Activated T-cell treated with anti-CD3 and anti-CD28 coated beads, Interleukin-2, amount 50 U/mL, for 72 hours (primary cell): ENCODE data around the gene DDC. TPM values are rescaled to one million over a fixed set of nuclear protein-coding genes. Genes with fewer than 3 reads are reported as not detected.

Experiments
- ATAC-seq, 2 donors: fragments of 150-1000 bp; cut with Tn5 transposase; replicated peaks in 1 of 2; 2 replicates each; pipeline ENCODE4 v1.10.0; 2021; ENCODE audit warnings: moderate library complexity in 2 of 2, mild to moderate bottlenecking in 1 of 2
- DNase-seq, 2 donors: peaks; one replicate each; pipeline ENCODE4 v3.0.0; 2021 to 2022; ENCODE audit warnings: mixed read lengths in 1 of 2
- H3K27ac Mint-ChIP-seq: one replicate; pipeline ENCODE4 v1.8.0; 2022; ENCODE audit warnings: mild to moderate bottlenecking, moderate library complexity, mixed read lengths
- H3K27me3 Mint-ChIP-seq: one replicate; pipeline ENCODE4 v1.8.0; 2022; ENCODE audit warnings: low read depth, mixed read lengths
- H3K36me3 Mint-ChIP-seq, 2 donors: one replicate each; pipeline ENCODE4 v1.8.0; 2022; ENCODE audit warnings: mixed read lengths in 2 of 2, mild to moderate bottlenecking in 1 of 2; ENCODE audit not compliant: insufficient read depth in 2 of 2
- H3K4me1 Mint-ChIP-seq: one replicate; pipeline ENCODE4 v1.8.0; 2022; ENCODE audit warnings: low read depth, mixed read lengths
- H3K4me3 Mint-ChIP-seq, 2 donors: one replicate each; pipeline ENCODE4 v1.8.0; 2022; ENCODE audit warnings: mild to moderate bottlenecking in 2 of 2, mixed read lengths in 2 of 2, moderate library complexity in 2 of 2
- H3K9me3 Mint-ChIP-seq, 2 donors: one replicate each; pipeline ENCODE4 v1.8.0; 2022; ENCODE audit warnings: mixed read lengths in 2 of 2
- total RNA-seq, 2 donors: library from RNA; stranded (reverse); gene quantifications; one replicate each; pipeline ENCODE4 v1.2.3, GENCODE V29; 2022

The DDC gene
- total RNA-seq, 2 donors from 2014 or later = not detected

DNA sequence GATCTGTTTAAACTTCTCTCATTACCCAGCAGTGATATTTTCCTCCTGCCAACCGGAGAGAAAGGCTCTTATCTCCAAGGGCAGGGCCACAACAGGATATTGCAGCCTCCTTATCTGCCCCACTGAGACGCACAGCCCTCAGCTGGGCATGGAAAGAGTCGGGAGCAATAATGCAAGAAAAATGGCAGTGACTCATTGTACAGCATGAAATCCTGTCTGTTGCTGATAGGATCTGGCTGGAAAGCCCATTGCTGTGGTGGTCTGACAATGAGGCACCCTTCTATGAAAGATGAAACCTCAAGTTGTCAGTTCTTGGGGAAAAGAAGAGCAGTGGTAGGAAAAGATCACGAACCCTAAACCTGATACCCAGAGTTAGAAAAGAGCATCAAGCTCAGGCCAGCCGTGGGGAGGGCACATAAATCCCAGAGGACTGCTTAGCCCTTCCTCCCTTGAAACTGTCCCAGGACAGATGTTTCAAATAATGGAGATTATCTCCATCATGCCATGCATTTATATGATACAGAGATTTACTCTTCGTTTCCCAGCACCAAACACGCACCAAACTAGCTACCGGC, 68.0 kb downstream of the DDC start:
- H3K4me1 Mint-ChIP-seq = peaks cover 8% of the 10 kb centered on the region
- H3K4me3 Mint-ChIP-seq = no peak overlapping the region

DNA sequence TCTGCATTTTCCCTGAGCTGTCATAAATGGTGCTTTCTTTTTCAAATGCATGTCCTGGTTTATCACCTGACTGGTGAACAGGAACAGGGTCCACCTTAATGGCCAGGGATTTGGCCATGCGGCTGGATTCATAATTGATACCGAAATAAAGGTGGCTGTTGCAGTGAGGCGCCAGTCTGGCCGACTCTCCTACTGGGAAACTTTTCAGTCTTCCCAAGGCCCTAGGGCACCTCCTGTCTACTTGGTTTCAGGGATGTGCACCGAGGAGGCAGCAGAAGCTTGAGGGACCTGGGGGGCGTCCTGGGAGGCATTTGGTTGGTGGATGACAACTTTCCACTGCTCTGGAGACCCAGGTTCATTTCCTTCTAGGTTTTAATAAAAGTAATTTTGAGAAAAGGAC, 68.6 kb downstream of the DDC start:
- peaks cover 34% of the 10 kb centered on the region for H3K27me3 Mint-ChIP-seq
- no peak for ATAC-seq
- no peak overlapping the region for H3K4me3 Mint-ChIP-seq
- no peak for DNase-seq
- H3K9me3 Mint-ChIP-seq = no peaks in the 10 kb centered on the region
- no peaks in the 10 kb centered on the region for H3K36me3 Mint-ChIP-seq
- H3K27ac Mint-ChIP-seq = no peak overlapping the region
- H3K4me1 Mint-ChIP-seq = peaks cover 8% of the 10 kb centered on the region

More for the DNA sequence above, 68.0 kb downstream of the DDC start:
- Mint-ChIP-seq H3K27ac (no peak overlapping the region), H3K9me3 (no peaks in the 10 kb centered on the region), H3K27me3 (peaks cover 30% of the 10 kb centered on the region), H3K36me3 (no peaks in the 10 kb centered on the region)
- DNase-seq (no peak), ATAC-seq (no peak)

DNA sequence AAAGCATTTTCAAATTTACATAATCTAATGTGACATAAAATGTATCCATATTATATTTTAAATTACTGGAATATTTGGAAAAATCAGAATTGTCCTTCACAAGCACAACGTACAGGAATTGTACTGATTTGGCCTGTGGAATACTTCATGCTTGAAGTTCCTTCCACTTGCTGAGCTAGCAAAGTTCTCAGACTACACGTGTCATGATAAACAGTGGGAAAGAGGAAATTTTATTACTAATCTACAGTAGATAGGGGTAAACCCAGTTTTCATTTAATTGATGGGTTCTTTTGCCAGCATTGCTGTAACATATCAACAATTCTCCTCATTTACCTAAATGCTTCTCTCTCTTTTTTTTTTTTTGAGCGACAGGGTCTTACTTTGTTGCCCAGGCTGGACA, 69.5 kb downstream of the DDC start:
- no peak overlapping the region for H3K4me3 Mint-ChIP-seq
- no peaks in the 10 kb centered on the region for H3K36me3 Mint-ChIP-seq
- ATAC-seq (no peak), DNase-seq (no peak)
- peaks cover 34% of the 10 kb centered on the region for H3K27me3 Mint-ChIP-seq
- peaks cover 8% of the 10 kb centered on the region for H3K4me1 Mint-ChIP-seq
- no peak overlapping the region for H3K27ac Mint-ChIP-seq
- no peaks in the 10 kb centered on the region for H3K9me3 Mint-ChIP-seq

DNA sequence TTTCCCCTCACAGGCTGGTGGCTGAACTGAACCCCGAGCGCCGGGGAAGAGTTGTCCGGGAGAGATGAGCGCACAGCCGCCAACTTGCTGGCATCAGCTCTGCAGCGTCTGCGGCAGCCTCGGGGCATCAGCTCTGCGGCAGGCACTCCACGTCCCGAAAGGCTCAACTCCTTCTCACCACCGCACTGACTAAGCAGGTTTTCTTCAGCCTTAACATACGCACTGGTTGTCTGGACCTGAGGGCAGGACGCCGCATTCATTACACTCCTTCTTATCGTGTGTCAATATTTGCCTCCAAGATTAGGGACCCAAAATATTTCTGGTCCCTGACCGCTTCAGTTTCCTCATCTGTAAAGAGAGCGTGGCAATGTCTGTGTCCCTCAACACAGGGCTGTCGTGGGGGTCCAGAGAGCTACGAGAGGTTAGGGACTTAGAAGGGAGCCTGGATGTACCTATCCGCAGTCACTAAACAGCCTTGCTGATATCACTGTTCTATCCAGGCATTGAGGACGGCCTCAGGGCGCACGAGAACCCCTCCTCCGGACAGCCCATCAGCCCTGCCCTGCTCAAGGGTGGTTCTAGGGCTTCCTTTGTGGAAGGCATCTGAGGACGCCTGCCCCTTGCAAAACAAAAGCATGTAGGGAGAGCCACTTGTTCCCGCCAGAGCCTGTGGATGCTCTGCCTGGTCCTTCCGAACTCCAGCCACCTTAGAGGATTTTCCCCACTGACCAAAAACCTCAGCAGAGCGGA, 72.3 kb downstream of the DDC start:
- DNase-seq = no peak
- H3K4me1 Mint-ChIP-seq = peaks cover 8% of the 10 kb centered on the region

DNA sequence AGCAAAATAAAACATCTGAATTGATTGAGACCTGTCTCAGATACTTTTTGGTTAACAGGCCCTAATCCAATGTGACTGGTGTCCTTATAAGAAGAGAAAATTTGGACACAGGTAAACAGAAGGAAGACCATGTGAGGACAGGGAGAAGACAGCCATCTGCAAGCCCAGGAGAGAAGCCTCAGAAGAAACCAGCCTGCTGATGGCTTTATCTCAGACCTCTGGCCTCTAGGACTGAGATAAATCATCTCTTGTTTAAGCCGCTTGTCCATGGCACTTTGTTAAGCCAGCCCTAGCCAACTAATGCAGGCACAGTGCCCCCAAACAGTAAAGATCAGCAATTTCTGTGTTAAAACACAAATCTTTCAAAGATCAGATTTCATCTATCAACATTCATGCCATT, 73.3 kb downstream of the DDC start:
- Mint-ChIP-seq H3K4me3 (no peak overlapping the region), H3K36me3 (no peaks in the 10 kb centered on the region), H3K27ac (no peak overlapping the region), H3K4me1 (peaks cover 5% of the 10 kb centered on the region), H3K9me3 (no peaks in the 10 kb centered on the region), H3K27me3 (peaks cover 13% of the 10 kb centered on the region)
- DNase-seq (no peak), ATAC-seq (no peak)

More for the DNA sequence above, 72.3 kb downstream of the DDC start:
- Mint-ChIP-seq H3K27ac (no peak overlapping the region), H3K27me3 (peaks cover 19% of the 10 kb centered on the region), H3K36me3 (no peaks in the 10 kb centered on the region), H3K9me3 (no peaks in the 10 kb centered on the region), H3K4me3 (no peak overlapping the region)
- no peak for ATAC-seq

DNA sequence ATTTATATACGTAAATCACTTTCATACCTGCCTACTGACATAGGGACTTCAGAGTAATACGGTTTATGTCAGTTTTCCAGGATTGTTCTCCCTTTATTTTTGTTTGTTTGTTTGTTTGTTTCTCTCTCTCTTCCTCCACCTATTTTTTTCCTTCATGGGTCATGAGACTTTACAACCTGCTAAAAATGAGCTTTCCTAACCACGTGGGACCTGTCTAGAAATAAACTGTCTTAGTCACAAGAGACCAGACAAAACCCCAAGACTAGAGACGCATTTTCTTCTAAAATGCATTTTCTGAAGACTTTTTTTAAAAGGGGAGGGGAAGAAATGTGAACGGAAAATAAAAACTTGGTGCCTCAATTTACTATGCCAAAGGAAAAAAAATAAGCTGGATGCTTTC, 74.0 kb downstream of the DDC start:
- Mint-ChIP-seq H3K36me3 (no peaks in the 10 kb centered on the region), H3K9me3 (no peaks in the 10 kb centered on the region), H3K27ac (no peak overlapping the region), H3K27me3 (peaks cover 10% of the 10 kb centered on the region), H3K4me3 (no peak overlapping the region), H3K4me1 (no peaks in the 10 kb centered on the region)
- ATAC-seq (no peak), DNase-seq (no peak)

DNA sequence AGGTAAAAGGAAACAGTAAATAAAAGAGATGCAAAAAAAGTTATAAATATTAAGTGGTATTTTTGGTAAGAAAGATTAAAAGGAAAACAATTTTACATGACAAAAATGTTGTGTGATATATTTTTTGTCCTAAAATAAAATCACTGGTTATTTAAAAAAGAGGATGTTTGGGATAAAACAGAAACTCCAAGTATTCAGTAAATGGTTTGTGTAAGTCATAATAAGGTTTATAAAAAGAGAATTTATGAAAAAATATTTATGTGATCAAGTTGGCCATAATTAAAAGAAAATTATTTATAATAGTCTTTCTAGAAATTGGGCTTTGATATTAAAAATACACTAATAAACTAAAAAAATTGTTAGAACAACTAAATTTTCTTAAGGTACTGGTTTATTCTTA, 76.8 kb downstream of the DDC start:
- Mint-ChIP-seq H3K4me1 (no peaks in the 10 kb centered on the region), H3K27ac (no peak overlapping the region), H3K27me3 (peaks cover 7% of the 10 kb centered on the region), H3K36me3 (no peaks in the 10 kb centered on the region), H3K9me3 (no peaks in the 10 kb centered on the region), H3K4me3 (no peak overlapping the region)
- ATAC-seq = no peak
- no peak for DNase-seq

DNA sequence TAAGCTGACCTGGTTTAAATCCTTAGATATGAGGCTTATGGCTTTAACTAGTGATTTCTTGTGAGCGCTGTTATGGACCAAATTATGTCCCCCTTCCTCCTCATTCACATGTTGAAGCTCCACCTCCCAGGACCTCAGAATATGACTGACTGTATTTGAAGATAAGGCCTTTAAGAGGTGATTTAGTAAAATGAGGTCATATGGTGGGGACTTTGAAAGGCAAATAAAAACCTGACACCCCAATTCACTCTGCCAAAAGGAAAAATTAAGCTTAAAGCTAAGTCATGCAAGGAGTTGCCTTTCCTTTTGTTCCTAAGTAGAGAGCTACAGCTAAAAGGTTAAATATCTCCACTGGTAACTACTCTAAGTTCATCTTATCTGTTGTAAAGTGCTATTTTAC, 78.7 kb downstream of the DDC start:
- ATAC-seq (no peak), DNase-seq (no peak)
- no peaks in the 10 kb centered on the region for H3K27me3 Mint-ChIP-seq
- H3K9me3 Mint-ChIP-seq = no peaks in the 10 kb centered on the region
- H3K27ac Mint-ChIP-seq = no peak overlapping the region
- H3K36me3 Mint-ChIP-seq = no peaks in the 10 kb centered on the region
- H3K4me3 Mint-ChIP-seq = no peak overlapping the region
- H3K4me1 Mint-ChIP-seq = no peaks in the 10 kb centered on the region

DNA sequence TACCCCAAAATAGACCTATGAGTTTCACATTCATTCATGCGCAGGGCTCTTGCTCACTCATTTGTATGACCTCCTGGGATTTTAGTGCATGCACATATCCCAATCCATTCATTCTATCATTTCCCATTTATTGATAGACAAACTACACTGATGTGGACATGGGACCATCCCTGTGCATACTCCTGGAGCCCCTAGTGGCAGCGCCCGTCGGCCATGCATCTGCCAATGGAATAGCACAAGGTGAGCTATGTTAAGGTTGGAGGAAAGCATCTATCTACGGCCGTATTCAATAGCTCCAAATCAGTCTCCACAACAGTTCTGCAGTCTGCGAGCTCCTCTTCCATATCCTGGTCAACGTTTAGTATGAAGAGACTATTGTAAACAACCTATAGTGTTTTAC, 83.3 kb downstream of the DDC start:
- Mint-ChIP-seq H3K9me3 (no peaks in the 10 kb centered on the region), H3K27me3 (no peaks in the 10 kb centered on the region), H3K4me1 (no peaks in the 10 kb centered on the region), H3K4me3 (no peak overlapping the region), H3K36me3 (no peaks in the 10 kb centered on the region), H3K27ac (no peak overlapping the region)
- DNase-seq = no peak
- no peak for ATAC-seq

DNA sequence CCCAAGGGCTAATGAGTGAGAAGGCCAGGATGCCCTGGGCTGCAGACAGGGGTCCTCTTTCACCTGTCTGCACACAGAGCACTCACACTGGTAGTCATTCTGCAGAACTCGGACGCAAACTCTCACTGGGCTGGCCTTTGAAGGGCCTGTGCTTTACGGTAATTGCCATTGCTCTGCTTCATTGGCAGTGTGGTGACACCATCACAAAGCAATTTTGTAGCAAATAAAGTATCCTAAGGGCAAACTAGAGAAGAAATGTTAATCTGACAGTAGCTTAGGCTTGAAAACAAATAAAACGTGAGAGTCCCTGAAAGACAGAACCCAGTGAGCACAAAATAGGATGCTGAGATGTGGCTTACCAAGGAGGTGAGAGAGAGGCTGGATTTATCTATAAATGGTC, 84.4 kb downstream of the DDC start:
- Mint-ChIP-seq H3K9me3 (no peaks in the 10 kb centered on the region), H3K36me3 (no peaks in the 10 kb centered on the region), H3K27ac (no peak overlapping the region), H3K4me1 (no peaks in the 10 kb centered on the region), H3K27me3 (no peaks in the 10 kb centered on the region), H3K4me3 (no peak overlapping the region)
- ATAC-seq = no peak
- DNase-seq = no peak

DNA sequence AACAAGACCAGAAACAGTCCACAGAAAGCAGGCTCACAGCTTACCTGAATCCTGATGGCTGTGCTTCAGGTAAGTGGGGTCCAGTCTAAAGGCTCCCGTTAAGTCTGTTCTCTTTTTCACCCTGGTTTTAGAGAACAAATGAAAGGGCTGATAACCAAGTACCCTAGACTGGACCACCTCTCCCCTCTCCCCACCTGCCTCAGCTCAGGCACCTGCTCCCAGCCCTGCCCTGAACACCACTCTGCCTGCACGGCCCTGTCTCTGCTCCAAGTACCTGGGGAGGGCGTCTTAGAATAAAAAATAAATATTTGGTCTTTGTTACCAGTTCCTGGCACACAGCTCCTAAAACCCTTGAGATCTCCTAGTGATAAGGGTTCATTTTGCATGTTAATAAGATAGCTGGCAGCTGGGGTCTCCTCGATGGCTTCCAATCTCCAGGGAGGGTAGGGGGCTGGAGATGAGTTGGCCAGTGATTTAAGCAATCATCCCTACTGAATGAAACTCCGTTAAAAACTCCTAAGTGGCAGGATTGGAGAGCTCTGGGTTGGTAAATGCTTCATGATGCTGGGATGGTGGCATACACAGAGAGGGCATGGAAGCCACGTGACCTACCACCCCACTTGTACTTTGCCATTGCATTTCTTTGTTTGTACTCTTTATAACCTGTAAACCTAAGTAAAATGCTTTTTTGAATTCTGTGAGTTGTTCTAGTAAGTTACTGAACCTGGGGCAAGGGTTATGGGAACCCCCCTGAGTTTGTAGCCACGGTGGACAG, 85.3 kb downstream of the DDC start:
- Mint-ChIP-seq H3K36me3 (no peaks in the 10 kb centered on the region), H3K9me3 (no peaks in the 10 kb centered on the region), H3K4me1 (peaks cover 6% of the 10 kb centered on the region), H3K27me3 (no peaks in the 10 kb centered on the region), H3K27ac (no peak overlapping the region), H3K4me3 (no peak overlapping the region)
- DNase-seq = no peak
- ATAC-seq = no peak

DNA sequence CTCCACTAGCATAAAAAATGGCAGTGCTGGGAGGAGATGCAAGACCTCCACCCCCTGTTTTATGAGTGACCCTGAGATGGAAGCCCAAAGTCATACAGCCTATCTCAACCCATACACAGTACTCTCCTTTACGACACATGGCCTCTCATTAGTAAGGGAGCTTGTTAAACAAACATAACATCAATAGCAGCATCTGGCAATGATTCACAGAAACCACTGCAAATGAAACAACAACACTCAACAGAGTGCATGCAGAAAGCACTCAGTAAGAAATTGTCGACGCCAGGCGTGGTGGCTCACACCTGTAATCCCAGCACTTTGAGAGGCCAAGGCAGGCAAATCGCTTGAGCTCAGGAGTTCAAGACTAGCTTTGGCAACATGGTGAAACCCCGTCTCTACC, 87.6 kb downstream of the DDC start:
- Mint-ChIP-seq H3K4me3 (no peak overlapping the region), H3K4me1 (peaks cover 14% of the 10 kb centered on the region), H3K27ac (no peak overlapping the region), H3K27me3 (peaks cover 6% of the 10 kb centered on the region), H3K36me3 (no peaks in the 10 kb centered on the region), H3K9me3 (no peaks in the 10 kb centered on the region)
- ATAC-seq = no peak
- DNase-seq = no peak

DNA sequence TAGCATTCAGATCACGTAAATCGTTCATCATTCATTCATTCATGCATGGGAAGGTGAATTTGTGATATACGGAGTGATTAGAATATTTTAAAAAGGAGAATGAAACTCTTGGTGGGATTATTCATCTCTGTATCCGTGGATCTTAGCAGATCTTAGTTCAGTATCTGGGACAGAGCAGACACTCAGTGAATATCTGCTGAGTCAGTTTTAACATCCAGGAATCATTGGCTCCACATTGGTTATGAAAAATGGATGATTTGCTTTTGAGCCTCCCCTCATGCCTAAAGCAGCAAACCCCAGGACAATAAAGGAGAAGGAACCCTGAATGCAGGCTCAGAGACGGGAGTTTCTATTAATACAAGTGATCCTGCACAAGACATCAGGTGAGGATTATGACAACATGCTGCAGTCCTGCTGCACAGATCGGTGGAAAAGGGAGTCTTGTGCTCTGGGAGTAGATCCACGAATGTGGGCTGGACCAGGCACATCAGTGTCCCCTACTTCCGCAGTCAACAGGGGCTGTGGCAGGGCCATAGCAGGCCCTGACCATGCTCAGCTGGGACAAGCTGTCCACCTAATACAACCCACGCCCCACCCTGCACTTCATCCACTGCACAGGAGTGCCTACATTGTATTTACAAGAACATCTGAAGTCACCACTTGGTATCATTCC, 88.1 kb downstream of the DDC start:
- no peak overlapping the region for H3K27ac Mint-ChIP-seq
- no peaks in the 10 kb centered on the region for H3K36me3 Mint-ChIP-seq
- H3K27me3 Mint-ChIP-seq = peaks cover 11% of the 10 kb centered on the region
- no peaks in the 10 kb centered on the region for H3K9me3 Mint-ChIP-seq
- ATAC-seq (no peak), DNase-seq (no peak)
- no peak overlapping the region for H3K4me3 Mint-ChIP-seq
- H3K4me1 Mint-ChIP-seq = peaks cover 14% of the 10 kb centered on the region
